Mesodermal cell (in vitro differentiated cells): ENCODE data around the gene MAPT.
"Not testable (repeated sequence)": the region's sequence is repeated elsewhere in the genome, so short reads cannot be mapped to it uniquely, and the experiment has no call there.

Experiments used
- H3K27ac ChIP-seq: 2 replicates; pipeline ENCODE4 v1.7.0; 2013; ENCODE audit warnings: mild to moderate bottlenecking, low read depth, low read length, moderate library complexity; ENCODE audit not compliant: severe bottlenecking
- H3K36me3 ChIP-seq: 2 replicates; pipeline ENCODE4 v1.7.1; 2013; ENCODE audit warnings: mild to moderate bottlenecking, low read length, moderate library complexity; ENCODE audit not compliant: control insufficient read depth, insufficient read depth
- H3K4me1 ChIP-seq: one replicate; pipeline ENCODE4 v1.7.1; 2013; ENCODE audit warnings: mild to moderate bottlenecking, low read length; ENCODE audit not compliant: insufficient read depth, control insufficient read depth, poor library complexity, severe bottlenecking
- H3K4me3 ChIP-seq: 2 replicates; pipeline ENCODE4 v1.7.0; 2013; ENCODE audit warnings: low read length, control low read depth, mild to moderate bottlenecking; ENCODE audit not compliant: insufficient read depth, poor library complexity, severe bottlenecking; ENCODE audit errors: extremely low read depth
- H3K9me3 ChIP-seq: 2 replicates; pipeline ENCODE4 v1.7.1; 2013; ENCODE audit warnings: mild to moderate bottlenecking, low read length, moderate library complexity; ENCODE audit not compliant: control insufficient read depth
- WGBS, 2 experiments: methylation state at CpG; one replicate each; pipeline ENCODE4 v1.1.5; 2013; ENCODE audit warnings: missing lambda C conversion rate in 2 of 2; ENCODE audit not compliant: insufficient coverage in 2 of 2; 5-methylcytosine and 5-hydroxymethylcytosine counted together

The MAPT gene

GRCh38 chr17:45912319-45912718 lies 18.0 kb downstream of the MAPT start:
- Histone ChIP-seq H3K4me1 (no peaks in the 10 kb centered on the region), H3K36me3 (no peaks in the 10 kb centered on the region), H3K27ac (no peak overlapping the region), H3K9me3 (peaks cover 7% of the 10 kb centered on the region), H3K4me3 (no peak overlapping the region)

DNA sequence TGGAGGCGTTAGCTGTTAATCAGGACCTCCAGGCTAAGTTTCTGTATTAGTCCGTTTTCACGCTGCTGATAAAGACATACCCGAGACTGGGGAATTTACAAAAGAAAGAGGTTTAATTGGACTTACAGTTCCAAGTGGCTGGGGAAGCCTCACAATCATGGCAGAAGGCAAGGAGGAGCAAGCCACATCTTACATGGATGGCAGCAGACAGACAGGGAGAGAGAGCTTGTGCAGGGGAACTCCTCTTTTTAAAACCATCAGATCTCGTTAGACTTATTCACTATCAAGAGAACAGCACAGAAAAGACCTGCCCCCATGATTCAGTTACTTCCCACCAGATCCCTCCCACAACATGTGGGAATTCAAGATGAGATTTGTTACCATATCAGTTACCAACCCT lies 18.7 kb downstream of the MAPT start:
- not testable (repeated sequence) for H3K9me3 ChIP-seq, H3K27ac ChIP-seq, H3K4me3 ChIP-seq, H3K36me3 ChIP-seq, H3K4me1 ChIP-seq
- WGBS, 2 experiments, result 96% methylated on average over 4 of the region's 5 CpGs; no CpG with 5 or more reads in 1 of the 2 experiments

GRCh38 chr17:45914047-45914717 lies 19.8 kb downstream of the MAPT start:
- 79 to 81% methylated on average over 8 of the region's 10 CpGs for WGBS, 2 experiments

GRCh38 chr17:45915263-45915662 lies 20.9 kb downstream of the MAPT start:
- Histone ChIP-seq H3K9me3 (peaks cover 7% of the 10 kb centered on the region), H3K36me3 (no peaks in the 10 kb centered on the region), H3K4me1 (no peaks in the 10 kb centered on the region), H3K4me3 (no peak overlapping the region), H3K27ac (no peak overlapping the region)
- 94 to 98% methylated on average over 4 of the region's 4 CpGs for WGBS, 2 experiments

More at GRCh38 chr17:45914047-45914717, 19.8 kb downstream of the MAPT start:
- Histone ChIP-seq H3K4me1 (no peaks in the 10 kb centered on the region), H3K27ac (no peak overlapping the region), H3K36me3 (no peaks in the 10 kb centered on the region), H3K9me3 (peaks cover 7% of the 10 kb centered on the region), H3K4me3 (no peak overlapping the region)

GRCh38 chr17:45917081-45917480 lies 22.7 kb downstream of the MAPT start:
- Histone ChIP-seq H3K4me1 (no peaks in the 10 kb centered on the region), H3K27ac (no peak overlapping the region), H3K9me3 (peaks cover 4% of the 10 kb centered on the region), H3K4me3 (no peak overlapping the region), H3K36me3 (no peaks in the 10 kb centered on the region)
- WGBS, 2 experiments, result 78 to 82% methylated on average over 7 of the region's 7 CpGs

DNA sequence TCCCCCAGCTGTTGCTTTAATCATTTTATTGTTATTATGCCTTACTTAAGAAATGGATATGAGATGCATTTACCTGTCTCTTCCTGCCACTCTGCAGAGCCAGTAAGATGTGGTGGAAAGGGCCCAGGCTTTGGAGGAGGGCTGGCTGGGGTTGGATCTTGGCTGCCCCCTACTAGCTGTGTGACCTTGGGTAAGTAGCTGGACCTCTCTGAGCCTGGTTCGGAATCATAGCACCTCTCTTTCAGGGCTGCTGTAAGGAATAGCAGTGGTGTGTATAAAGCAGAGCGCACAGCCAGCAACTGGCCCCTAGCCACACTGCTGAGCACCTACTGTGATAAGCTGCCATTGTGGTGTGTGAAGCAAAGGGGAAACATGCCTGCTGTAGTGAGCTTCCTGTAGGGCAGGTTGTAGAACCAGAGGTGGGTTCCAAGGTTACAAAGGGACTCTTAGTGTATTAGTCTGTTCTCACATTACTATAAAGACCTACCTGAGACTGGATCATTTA lies 23.9 kb downstream of the MAPT start:
- no peaks in the 10 kb centered on the region for H3K4me1 ChIP-seq
- H3K36me3 ChIP-seq, result no peaks in the 10 kb centered on the region
- no peak overlapping the region for H3K27ac ChIP-seq
- H3K4me3 ChIP-seq, result no peak overlapping the region
- 74 to 85% methylated on average over 2 of the region's 2 CpGs for WGBS, 2 experiments
- H3K9me3 ChIP-seq, result no peaks in the 10 kb centered on the region

DNA sequence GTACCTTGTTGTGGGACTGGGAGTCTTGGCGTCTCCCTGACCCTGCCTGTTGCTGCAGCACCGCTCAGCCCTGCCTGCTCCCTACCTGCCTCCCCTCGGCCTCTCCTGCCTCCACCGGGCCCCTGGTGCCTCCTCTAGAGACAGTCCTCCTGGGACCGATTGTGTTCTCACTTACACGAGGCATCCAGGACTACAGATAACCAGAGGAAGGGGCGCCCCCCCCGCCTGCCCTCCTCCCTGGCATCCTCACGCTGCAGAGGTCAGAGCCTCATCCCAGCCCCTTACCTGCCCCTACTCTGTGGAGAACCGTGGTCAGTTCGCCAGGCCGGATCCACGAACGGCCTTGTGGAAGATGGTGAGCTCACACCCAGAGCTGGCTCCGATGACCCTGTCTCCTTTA lies 24.8 kb downstream of the MAPT start:
- 84 to 88% methylated on average over 8 to 13 of the region's 15 CpGs for WGBS, 2 experiments
- no peaks in the 10 kb centered on the region for H3K36me3 ChIP-seq
- no peak overlapping the region for H3K4me3 ChIP-seq
- no peaks in the 10 kb centered on the region for H3K9me3 ChIP-seq
- no peaks in the 10 kb centered on the region for H3K4me1 ChIP-seq
- no peak overlapping the region for H3K27ac ChIP-seq

DNA sequence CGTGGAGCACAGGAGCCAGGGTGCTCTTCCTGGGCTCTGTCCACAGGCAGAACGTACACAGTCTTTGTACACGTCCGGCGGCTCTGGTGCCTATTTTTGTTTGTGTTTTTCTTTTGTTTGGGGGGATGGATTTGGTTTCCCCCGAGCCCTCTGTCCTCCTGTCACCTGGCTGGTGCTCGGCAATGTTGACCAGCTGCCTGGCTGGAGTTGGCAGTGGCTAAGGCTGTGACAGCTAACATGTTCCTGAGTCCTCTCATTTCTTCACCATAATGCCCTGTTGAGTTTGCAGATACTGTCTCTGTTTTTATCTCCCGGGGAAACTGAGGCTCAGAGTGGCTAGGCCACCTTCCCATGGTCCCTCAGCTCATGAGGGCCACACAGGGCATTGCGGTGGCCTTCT lies 25.7 kb downstream of the MAPT start:
- Histone ChIP-seq H3K9me3 (no peaks in the 10 kb centered on the region), H3K27ac (no peak overlapping the region)
- WGBS, 2 experiments, result 87 to 93% methylated on average over 4 to 5 of the region's 9 CpGs

GRCh38 chr17:45923511-45924268 lies 29.3 kb downstream of the MAPT start:
- H3K4me1 ChIP-seq, result no peaks in the 10 kb centered on the region
- H3K27ac ChIP-seq, result no peak overlapping the region
- H3K36me3 ChIP-seq, result no peaks in the 10 kb centered on the region
- peaks cover 6% of the 10 kb centered on the region for H3K9me3 ChIP-seq
- H3K4me3 ChIP-seq, result no peak overlapping the region
- 85 to 86% methylated on average over 6 of the region's 7 CpGs for WGBS, 2 experiments

More for the DNA sequence above, 25.7 kb downstream of the MAPT start:
- H3K4me1 ChIP-seq, result no peaks in the 10 kb centered on the region
- H3K4me3 ChIP-seq, result no peak overlapping the region
- no peaks in the 10 kb centered on the region for H3K36me3 ChIP-seq

GRCh38 chr17:45924332-45924820 lies 30.0 kb downstream of the MAPT start:
- Histone ChIP-seq H3K4me1 (no peaks in the 10 kb centered on the region), H3K9me3 (peaks cover 6% of the 10 kb centered on the region), H3K4me3 (no peak overlapping the region), H3K36me3 (no peaks in the 10 kb centered on the region), H3K27ac (no peak overlapping the region)
- 92 to 93% methylated on average over 6 to 8 of the region's 10 CpGs for WGBS, 2 experiments

- Histone ChIP-seq H3K4me1 (no peaks in the 10 kb centered on the region), H3K4me3 (no peak overlapping the region), H3K9me3 (peaks cover 6% of the 10 kb centered on the region), H3K36me3 (no peaks in the 10 kb centered on the region), H3K27ac (no peak overlapping the region)
These were observed 31.0 kb downstream of the MAPT start for GRCh38 chr17:45925311-45925710.
